Neural progenitor cell (in vitro differentiated cells): Measurements from ENCODE around the gene TP63. TPM values are rescaled to one million over a fixed set of nuclear protein-coding genes. Genes with fewer than 3 reads are reported as not detected.
"Not testable (repeated sequence)": the region's sequence is repeated elsewhere in the genome, so short reads cannot be mapped to it uniquely, and the experiment has no call there.

ENCODE experiments used
- DNase-seq: peaks from one replicate; pipeline ENCODE4 v3.0.0-alpha.2; 2016; ENCODE audit warnings: low spot score
- H2AFZ ChIP-seq: fragments of 200-600 bp; sonication (generic); replicated peaks from 2 replicates; pipeline ENCODE4 v1.6.1; 2016; ENCODE audit warnings: antibody characterized with exemption
- H3F3A ChIP-seq: fragments of 200-600 bp; sonication (generic); 2 replicates; pipeline ENCODE4 v1.6.1; 2016; ENCODE audit warnings: antibody characterized with exemption, low read depth
- H3K27ac ChIP-seq: fragments of 200-600 bp; sonication (generic); 2 replicates; pipeline ENCODE4 v1.5.1; 2016; ENCODE audit warnings: mild to moderate bottlenecking
- H3K27me3 ChIP-seq: fragments of 200-600 bp; sonication (generic); 2 replicates; pipeline ENCODE4 v1.6.1; 2016; ENCODE audit warnings: mild to moderate bottlenecking, moderate library complexity
- H3K36me3 ChIP-seq: fragments of 200-600 bp; sonication (generic); 2 replicates; pipeline ENCODE4 v1.5.1; 2016
- H3K4me1 ChIP-seq: fragments of 200-600 bp; sonication (generic); 2 replicates; pipeline ENCODE4 v1.6.1; 2016; ENCODE audit warnings: mixed run types
- H3K4me2 ChIP-seq: fragments of 200-600 bp; sonication (generic); 2 replicates; pipeline ENCODE4 v1.6.1; 2016
- H3K4me3 ChIP-seq: fragments of 200-600 bp; sonication (generic); 2 replicates; pipeline ENCODE4 v1.5.1; 2016
- H3K79me2 ChIP-seq: fragments of 200-600 bp; sonication (generic); 2 replicates; pipeline ENCODE4 v1.6.1; 2016; ENCODE audit warnings: low read depth
- H3K9ac ChIP-seq: fragments of 200-600 bp; sonication (generic); 2 replicates; pipeline ENCODE4 v1.6.1; 2016
- H3K9me3 ChIP-seq: fragments of 200-600 bp; sonication (generic); 2 replicates; pipeline ENCODE4 v1.5.1; 2016; ENCODE audit warnings: low read depth
- H4K20me1 ChIP-seq: fragments of 200-600 bp; sonication (generic); 2 replicates; pipeline ENCODE4 v1.6.1; 2016; ENCODE audit warnings: low read depth
- H3K27ac Mint-ChIP-seq: 3 replicates; pipeline ENCODE4 v1.8.0; 2021; ENCODE audit warnings: mixed read lengths
- H3K27me3 Mint-ChIP-seq: 2 replicates; pipeline ENCODE4 v1.8.0; 2022; ENCODE audit warnings: low read depth, mild to moderate bottlenecking, inconsistent platforms, moderate library complexity, mixed read lengths; ENCODE audit not compliant: insufficient read depth
- H3K36me3 Mint-ChIP-seq: 3 replicates; pipeline ENCODE4 v1.8.0; 2021; ENCODE audit warnings: mixed read lengths
- H3K4me1 Mint-ChIP-seq: 3 replicates; pipeline ENCODE4 v1.8.0; 2021; ENCODE audit warnings: mixed read lengths
- H3K4me3 Mint-ChIP-seq: 3 replicates; pipeline ENCODE4 v1.8.0; 2021; ENCODE audit warnings: mild to moderate bottlenecking, moderate library complexity, mixed read lengths
- H3K9me3 Mint-ChIP-seq: 3 replicates; pipeline ENCODE4 v1.8.0; 2020; ENCODE audit warnings: mixed read lengths
- CTCF ChIP-seq: fragments of 200-600 bp; sonication (generic); IDR thresholded peaks from 2 replicates; pipeline ENCODE4 v1.5.1; 2017; ENCODE audit warnings: antibody characterized with exemption, mild to moderate bottlenecking
- EZH2 ChIP-seq: fragments of 200-600 bp; sonication (generic); IDR thresholded peaks from 2 replicates; pipeline ENCODE4 v1.6.1; 2017; ENCODE audit warnings: antibody characterized with exemption, mild to moderate bottlenecking, moderate library complexity
- EZH2phosphoT487 ChIP-seq: fragments of 200-600 bp; sonication (generic); IDR thresholded peaks from 2 replicates; pipeline ENCODE4 v1.6.1; 2017; ENCODE audit warnings: antibody characterized with exemption
- total RNA-seq: library from RNA; depleted of rRNA; stranded (reverse); fragments of >200 nt; gene quantifications from 2 replicates; pipeline ENCODE4 v1.2.3, GENCODE V29; 2015; ENCODE audit warnings: low replicate concordance

The TP63 gene
- total RNA-seq, 1 donor from 2014 or later: 0.62 TPM

GRCh38 chr3:189652042-189652441 is 20.9 kb downstream of the TP63 start:
- Histone ChIP-seq H3K36me3 (no peaks in the 10 kb centered on the region), H3K79me2 (no peaks in the 10 kb centered on the region), H2AFZ (no peak overlapping the region), H3K9me3 (no peaks in the 10 kb centered on the region), H3K4me3 (no peak overlapping the region), H3K4me1 (no peaks in the 10 kb centered on the region), H4K20me1 (no peaks in the 10 kb centered on the region), H3K9ac (no peak overlapping the region), H3K27me3 (no peaks in the 10 kb centered on the region), H3K4me2 (no peak overlapping the region), H3K27ac (no peak overlapping the region), H3F3A (no peaks in the 10 kb centered on the region)
- no peaks in the 10 kb centered on the region for H3K4me1 Mint-ChIP-seq
- peak; percentile 53 for DNase-seq
- no peak overlapping the region for H3K27ac Mint-ChIP-seq
- H3K9me3 Mint-ChIP-seq: no peaks in the 10 kb centered on the region
- no peaks in the 10 kb centered on the region for H3K36me3 Mint-ChIP-seq
- TF ChIP-seq CTCF (peak; percentile 72), EZH2phosphoT487 (no peak)
- peaks cover 4% of the 10 kb centered on the region for H3K27me3 Mint-ChIP-seq
- H3K4me3 Mint-ChIP-seq: no peak overlapping the region

GRCh38 chr3:189655617-189656016 is 24.4 kb downstream of the TP63 start:
- Histone ChIP-seq H3F3A (no peaks in the 10 kb centered on the region), H3K36me3 (no peaks in the 10 kb centered on the region), H3K4me3 (no peak overlapping the region), H3K79me2 (no peaks in the 10 kb centered on the region), H3K9me3 (no peaks in the 10 kb centered on the region), H3K4me1 (no peaks in the 10 kb centered on the region), H3K27me3 (no peaks in the 10 kb centered on the region), H3K4me2 (no peak overlapping the region), H3K27ac (no peak overlapping the region), H3K9ac (no peak overlapping the region), H4K20me1 (no peaks in the 10 kb centered on the region), H2AFZ (no peak overlapping the region)
- Mint-ChIP-seq H3K27ac (no peak overlapping the region), H3K4me3 (no peak overlapping the region), H3K36me3 (no peaks in the 10 kb centered on the region), H3K4me1 (no peaks in the 10 kb centered on the region), H3K9me3 (no peaks in the 10 kb centered on the region), H3K27me3 (peaks cover 5% of the 10 kb centered on the region)
- no peak for DNase-seq
- TF ChIP-seq EZH2phosphoT487 (no peak), EZH2 (no peak), CTCF (no peak)

GRCh38 chr3:189659571-189659970 is 28.4 kb downstream of the TP63 start:
- no peaks in the 10 kb centered on the region for H3K79me2 ChIP-seq
- no peak overlapping the region for H3K27ac Mint-ChIP-seq
- TF ChIP-seq EZH2 (no peak), CTCF (no peak), EZH2phosphoT487 (no peak)
- H3K27ac ChIP-seq: no peak overlapping the region
- peaks cover 2% of the 10 kb centered on the region for H3K27me3 Mint-ChIP-seq
- no peaks in the 10 kb centered on the region for H3K36me3 Mint-ChIP-seq
- H3K36me3 ChIP-seq: no peaks in the 10 kb centered on the region
- no peak overlapping the region for H3K4me3 ChIP-seq
- H3K4me1 ChIP-seq: no peaks in the 10 kb centered on the region
- no peaks in the 10 kb centered on the region for H3F3A ChIP-seq
- no peaks in the 10 kb centered on the region for H4K20me1 ChIP-seq
- no peak overlapping the region for H3K9ac ChIP-seq
- H3K4me1 Mint-ChIP-seq: no peaks in the 10 kb centered on the region
- H3K4me2 ChIP-seq: no peak overlapping the region
- H3K9me3 Mint-ChIP-seq: no peaks in the 10 kb centered on the region
- H3K27me3 ChIP-seq: no peaks in the 10 kb centered on the region
- H3K9me3 ChIP-seq: no peaks in the 10 kb centered on the region
- no peak overlapping the region for H3K4me3 Mint-ChIP-seq
- no peak overlapping the region for H2AFZ ChIP-seq
- DNase-seq: no peak

GRCh38 chr3:189664311-189664710 is 33.1 kb downstream of the TP63 start:
- Mint-ChIP-seq H3K36me3 (no peaks in the 10 kb centered on the region), H3K4me3 (no peak overlapping the region), H3K4me1 (no peaks in the 10 kb centered on the region), H3K9me3 (no peaks in the 10 kb centered on the region), H3K27me3 (peaks cover 2% of the 10 kb centered on the region), H3K27ac (no peak overlapping the region)
- Histone ChIP-seq H2AFZ (no peak overlapping the region), H3K4me3 (no peak overlapping the region), H3K36me3 (no peaks in the 10 kb centered on the region), H4K20me1 (no peaks in the 10 kb centered on the region), H3F3A (no peaks in the 10 kb centered on the region), H3K9ac (no peak overlapping the region), H3K27me3 (no peaks in the 10 kb centered on the region), H3K4me2 (no peak overlapping the region), H3K79me2 (no peaks in the 10 kb centered on the region), H3K9me3 (no peaks in the 10 kb centered on the region), H3K27ac (no peak overlapping the region), H3K4me1 (no peaks in the 10 kb centered on the region)
- DNase-seq: no peak
- no peak for TF ChIP-seq CTCF
- TF ChIP-seq EZH2: no peak
- no peak for TF ChIP-seq EZH2phosphoT487

GRCh38 chr3:189672346-189672745 is 41.2 kb downstream of the TP63 start:
- not testable (repeated sequence) for H2AFZ ChIP-seq, H3K4me3 ChIP-seq, H3K9me3 Mint-ChIP-seq, H3K36me3 Mint-ChIP-seq, H4K20me1 ChIP-seq, H3K27me3 ChIP-seq, H3K4me2 ChIP-seq, H3K9me3 ChIP-seq, H3F3A ChIP-seq, H3K4me1 ChIP-seq, H3K27ac Mint-ChIP-seq, H3K27ac ChIP-seq, H3K4me1 Mint-ChIP-seq, DNase-seq, H3K79me2 ChIP-seq, H3K36me3 ChIP-seq, H3K9ac ChIP-seq, H3K4me3 Mint-ChIP-seq, H3K27me3 Mint-ChIP-seq
